HL-60/S4 treated with retinoic acid at 250 ng/mL for 4 days and 3 days (cell line): Measurements from ENCODE around the gene NOXA1.
"Not testable (repeated sequence)": the region's sequence is repeated elsewhere in the genome, so short reads cannot be mapped to it uniquely, and the experiment has no call there.

Experiments
- in situ Hi-C: fragments of 300-500 bp; cut with MboI; formaldehyde crosslinking; loops from 2 replicates; pipeline ENCODE4 v1.7.0; 2022; ENCODE audit warnings: low sequenced_read_pairs

The NOXA1 gene

DNA sequence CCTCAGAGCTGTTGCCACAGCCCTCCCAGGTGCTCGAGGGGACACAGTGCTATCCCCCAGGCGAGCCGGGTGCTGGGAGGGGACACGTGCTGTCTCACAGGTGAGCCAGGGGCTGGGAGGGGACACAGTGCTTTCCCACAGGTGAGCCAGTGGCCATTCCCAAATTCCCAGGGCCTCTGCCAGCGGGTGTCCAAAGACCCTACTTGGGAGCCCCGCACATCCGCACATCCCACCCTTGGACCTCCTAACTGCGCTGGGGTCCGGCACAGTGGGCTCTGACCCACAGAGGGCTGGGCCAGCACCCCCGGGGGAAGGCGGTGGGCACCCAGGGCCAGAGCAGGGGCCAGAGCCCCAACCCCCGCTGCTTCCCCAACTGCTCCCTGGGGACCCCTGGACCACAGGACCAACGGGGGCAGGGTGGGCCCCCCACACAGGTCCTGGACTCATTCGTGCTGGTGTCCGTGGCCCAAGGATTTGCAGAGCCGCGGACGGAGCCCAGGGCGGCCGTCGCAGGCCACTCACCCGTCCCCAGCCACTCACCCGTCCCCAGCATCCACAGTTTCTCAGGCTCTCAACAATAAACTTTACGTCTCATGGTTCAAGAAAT is 18.1 kb upstream of the NOXA1 start:
- in situ Hi-C loops, result loop anchor here (10.0 kb wide), 1 partner anchor 110 kb away; no protein-coding TSS in a partner anchor

DNA sequence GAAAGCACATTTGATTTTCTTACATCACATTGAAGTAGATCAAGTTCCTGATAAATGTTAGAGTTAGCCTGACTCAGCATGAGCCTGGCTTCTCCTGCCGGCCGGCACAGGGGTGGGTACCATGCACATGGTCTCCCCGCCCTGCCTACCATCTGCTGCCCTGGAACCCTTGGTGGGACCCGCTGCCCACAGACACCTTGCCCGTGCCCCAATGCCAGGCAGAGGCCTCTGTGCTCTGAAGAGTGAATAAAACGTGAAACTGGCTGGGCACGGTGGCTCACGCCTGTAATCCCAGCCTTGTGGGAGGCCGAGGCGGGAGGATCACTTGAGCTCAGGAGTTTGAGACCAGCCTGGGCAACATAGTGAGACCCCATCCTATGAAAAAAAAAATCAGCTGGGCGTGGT is 17.5 kb upstream of the NOXA1 start:
- in situ Hi-C loops, result loop anchor here (10.0 kb wide), 1 partner anchor 111 kb away; no protein-coding TSS in a partner anchor

DNA sequence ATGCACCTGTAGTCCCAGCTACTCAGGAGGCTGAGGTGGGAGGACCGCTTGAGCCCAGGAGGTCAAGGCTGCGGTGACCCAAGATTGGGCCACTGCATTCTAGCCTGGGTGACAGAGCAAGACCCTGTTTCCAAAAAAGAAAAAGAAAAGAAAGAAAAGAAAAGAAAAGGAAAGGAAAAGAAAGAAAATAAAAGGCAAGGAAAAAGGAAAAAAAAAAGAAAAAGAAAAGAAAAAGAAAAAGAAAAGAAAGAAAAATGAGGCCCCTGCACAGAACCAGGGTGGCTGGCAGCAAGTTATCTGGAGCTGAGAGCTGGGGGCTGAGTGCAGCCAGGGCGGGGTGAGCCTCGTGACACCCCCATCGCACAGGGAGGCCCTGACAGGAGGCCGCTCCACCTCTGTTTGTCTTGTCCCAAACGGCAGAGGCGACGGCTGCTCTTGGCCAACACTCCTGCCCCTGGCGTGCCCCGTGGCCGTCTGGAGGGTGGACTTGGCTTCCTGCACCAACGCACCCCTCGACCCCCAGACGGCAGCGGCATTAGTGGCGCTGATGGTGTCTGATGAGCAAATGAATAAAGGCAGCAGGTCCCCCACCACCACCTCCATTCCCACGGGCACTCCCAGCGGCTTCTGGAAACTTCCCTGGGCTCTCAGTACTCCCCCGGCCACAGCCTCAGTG is 17.0 kb upstream of the NOXA1 start:
- in situ Hi-C loops, result loop anchor here (10.0 kb wide), 1 partner anchor 111 kb away; no protein-coding TSS in a partner anchor

DNA sequence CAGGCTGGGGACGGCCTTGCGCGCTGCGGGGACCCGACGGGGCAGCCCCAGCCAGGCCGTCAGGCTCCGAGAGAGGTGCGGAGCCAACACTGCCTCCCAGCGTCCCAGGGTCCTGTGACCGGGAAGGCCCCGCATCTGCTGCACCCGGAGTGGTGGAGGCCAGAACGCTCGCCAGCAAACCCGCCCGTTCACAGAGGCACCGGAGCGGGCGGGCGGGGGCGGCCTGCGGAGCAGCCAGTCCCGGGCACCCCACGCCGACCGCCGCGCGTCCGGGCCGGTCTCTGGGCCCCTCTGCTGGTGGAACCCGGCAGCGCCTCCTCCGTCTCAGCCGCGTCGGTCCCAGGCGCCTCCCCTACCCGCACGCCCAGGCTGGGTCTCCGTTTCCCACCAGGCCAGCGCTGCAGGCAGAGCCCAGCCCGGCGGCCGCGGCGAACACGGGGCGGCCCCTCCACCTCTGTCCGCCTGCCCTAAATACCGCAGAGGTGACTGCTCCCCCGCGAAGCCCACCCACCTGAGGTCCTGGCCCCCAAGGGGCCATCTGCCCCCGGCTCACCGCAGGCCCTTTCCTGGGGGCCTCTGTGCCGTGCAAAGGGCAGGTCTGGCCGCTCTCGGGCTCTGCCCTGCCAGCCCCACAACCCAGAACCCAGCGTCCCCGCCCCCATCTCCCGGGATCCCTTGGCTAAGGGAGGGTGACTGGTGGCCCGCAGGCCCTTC is 16.2 kb upstream of the NOXA1 start:
- in situ Hi-C loops, result loop anchor here (10.0 kb wide), 1 partner anchor 112 kb away; no protein-coding TSS in a partner anchor

DNA sequence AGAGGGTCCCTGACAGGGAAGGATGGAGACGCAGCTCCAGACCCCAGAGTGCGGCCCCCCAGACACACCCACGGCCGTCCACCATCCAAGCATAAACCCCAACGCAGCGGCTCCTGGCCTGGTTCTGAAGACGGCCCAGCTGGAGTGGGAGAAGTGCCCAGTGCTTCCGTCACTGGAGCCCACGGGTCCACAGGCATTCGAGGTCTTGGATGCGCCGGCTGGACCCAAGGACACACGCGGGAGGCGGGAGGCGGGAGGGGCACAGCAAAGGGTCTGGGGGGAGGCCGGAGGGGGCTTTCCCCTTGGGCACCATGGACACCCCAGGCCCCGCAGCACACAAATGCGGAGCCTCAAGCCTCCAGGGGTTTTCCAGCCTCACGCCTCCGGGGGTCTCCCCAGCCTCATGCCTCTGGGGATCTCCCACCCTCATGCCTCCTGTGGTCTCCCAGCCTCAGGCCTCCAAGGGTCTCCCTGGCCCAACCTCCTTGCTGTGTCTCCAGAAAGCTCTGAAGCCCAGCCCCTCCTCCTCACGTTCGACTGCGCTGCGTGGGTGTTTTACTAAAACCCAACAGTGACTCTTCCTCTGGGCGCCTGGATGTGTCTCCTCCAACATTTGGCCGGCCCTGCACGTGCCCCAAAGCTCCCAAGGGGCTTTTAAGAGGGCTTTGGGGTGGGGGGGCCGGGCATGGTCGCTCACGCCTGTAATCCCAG is 15.4 kb upstream of the NOXA1 start:
- in situ Hi-C loops, result loop anchor here (10.0 kb wide), 1 partner anchor 113 kb away; no protein-coding TSS in a partner anchor

DNA sequence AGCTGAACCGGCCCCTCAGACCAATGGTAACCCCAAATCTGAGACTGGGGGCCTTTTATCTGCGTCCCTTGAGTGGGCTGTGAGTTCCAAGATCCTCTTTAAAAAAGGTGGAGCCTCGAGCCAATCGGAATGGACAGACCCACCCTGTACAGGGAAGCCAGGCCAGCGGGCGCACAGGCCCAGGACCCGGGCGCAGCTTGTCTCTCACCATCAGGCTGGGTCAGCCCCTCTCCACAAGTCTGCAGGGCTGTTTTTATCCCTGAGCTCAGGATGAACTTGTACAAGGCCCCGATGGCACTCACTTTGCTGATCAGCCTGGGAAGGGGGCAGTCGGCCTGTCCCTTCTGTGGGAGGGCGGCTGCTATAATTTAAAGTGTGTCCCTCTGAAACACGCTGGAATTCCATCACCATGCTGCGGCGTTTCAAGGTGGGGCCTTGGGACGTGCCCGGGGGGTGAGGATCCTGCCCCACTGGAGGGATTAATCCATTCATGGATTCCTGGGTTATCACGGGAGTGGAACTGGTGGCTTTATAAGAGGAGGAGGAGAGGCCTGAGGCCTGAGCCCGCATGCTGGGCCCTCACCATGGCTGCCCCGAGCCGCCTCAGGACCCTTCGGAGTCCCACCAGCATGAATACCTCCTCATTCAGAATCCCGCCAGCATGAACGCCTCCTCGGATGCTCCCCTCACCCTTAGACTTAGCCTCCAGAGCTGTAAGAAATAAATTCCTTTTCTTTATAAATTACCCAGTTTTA is 14.4 kb upstream of the NOXA1 start:
- in situ Hi-C loops, result loop anchor here (10.0 kb wide), 1 partner anchor 114 kb away; no protein-coding TSS in a partner anchor

DNA sequence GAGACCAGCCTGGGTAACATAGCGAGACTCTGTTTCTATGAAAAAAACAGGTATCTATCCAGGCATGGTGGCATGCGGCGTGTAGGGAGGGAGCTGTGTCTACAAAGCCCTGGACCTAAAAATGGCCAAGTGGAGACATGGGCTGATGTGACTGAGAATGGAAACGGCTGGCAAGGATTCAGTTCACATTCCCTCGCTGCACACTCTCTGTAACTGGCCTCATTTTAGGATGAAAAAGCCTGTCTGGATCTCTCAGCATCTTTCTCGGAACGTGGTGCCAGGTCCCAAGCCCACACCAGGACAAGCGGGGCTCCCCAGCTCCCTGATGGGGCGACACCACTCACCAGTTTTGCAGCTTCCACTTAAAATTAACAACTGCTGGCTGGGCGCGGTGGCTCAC is 13.7 kb upstream of the NOXA1 start:
- in situ Hi-C loops, result loop anchor here (10.0 kb wide), 1 partner anchor 115 kb away; no protein-coding TSS in a partner anchor

DNA sequence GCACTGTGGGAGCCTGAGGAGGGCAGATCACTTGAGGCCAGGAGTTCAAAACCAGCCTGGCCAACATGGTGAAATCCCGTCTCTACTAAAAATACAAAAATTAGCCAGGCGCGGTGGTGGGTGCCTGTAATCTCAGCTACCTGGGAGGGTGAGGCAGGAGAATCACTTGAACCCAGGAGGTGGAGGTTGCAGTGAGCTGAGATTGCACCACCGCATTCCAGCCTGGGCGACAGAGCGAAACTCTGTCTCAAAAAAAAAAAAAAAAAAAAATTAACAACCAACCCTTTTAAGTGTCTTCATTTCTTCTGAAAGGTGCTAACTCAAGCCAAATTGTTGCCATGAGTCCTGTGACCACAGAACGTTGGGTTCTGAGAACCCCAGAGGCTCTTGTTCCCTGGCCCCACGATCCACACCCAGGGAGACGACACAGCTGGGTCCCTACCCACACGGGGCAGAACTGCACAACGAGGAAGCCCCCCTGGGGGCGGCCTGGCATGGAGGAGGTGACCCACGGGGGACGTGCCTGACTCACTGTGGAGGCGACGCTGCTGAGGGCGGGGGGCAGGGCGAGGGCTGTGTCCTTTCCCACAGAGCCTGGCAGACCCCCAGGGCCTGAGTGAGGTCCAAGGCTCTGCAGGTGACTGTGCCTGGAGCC is 12.8 kb upstream of the NOXA1 start:
- in situ Hi-C loops, result not testable (repeated sequence)

DNA sequence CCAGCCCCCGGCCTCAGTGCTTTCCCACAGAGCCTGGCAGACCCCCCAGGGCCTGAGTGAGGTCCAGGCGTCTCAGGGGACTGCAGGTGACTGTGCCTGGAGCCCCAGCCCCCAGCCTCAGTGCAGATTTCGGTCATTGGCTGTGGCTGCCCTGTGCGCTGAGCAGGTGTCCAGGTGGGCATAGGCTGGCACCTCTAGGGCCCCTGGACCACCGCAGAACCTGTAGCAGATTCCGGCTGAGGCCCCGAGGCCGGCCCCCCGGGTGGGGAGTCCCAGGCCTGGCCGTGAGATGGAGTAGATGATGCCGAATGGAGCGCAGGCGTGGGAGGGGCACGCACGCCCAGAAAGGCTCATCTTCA is 12.3 kb upstream of the NOXA1 start:
- in situ Hi-C loops, result no loop called here

DNA sequence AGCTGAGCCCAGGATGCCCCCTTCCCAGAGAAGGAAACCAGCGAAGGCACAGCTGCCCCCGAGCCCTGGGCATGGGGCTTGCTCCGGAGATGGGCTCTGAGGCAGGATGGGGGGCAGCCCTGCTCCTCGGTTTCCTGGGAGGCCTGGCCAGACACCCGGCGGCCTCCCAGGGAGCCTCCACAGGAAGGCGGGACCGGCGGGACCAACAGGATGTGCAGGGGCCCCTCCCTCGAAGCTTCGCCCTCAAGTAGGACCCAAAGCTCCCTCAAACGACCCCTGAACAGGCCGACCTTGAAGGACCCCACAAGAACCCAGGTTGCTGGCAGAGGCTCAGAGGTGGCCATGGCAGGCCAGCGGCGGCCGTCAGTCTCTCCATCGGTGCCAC is 11.9 kb upstream of the NOXA1 start:
- in situ Hi-C loops, result no loop called here

DNA sequence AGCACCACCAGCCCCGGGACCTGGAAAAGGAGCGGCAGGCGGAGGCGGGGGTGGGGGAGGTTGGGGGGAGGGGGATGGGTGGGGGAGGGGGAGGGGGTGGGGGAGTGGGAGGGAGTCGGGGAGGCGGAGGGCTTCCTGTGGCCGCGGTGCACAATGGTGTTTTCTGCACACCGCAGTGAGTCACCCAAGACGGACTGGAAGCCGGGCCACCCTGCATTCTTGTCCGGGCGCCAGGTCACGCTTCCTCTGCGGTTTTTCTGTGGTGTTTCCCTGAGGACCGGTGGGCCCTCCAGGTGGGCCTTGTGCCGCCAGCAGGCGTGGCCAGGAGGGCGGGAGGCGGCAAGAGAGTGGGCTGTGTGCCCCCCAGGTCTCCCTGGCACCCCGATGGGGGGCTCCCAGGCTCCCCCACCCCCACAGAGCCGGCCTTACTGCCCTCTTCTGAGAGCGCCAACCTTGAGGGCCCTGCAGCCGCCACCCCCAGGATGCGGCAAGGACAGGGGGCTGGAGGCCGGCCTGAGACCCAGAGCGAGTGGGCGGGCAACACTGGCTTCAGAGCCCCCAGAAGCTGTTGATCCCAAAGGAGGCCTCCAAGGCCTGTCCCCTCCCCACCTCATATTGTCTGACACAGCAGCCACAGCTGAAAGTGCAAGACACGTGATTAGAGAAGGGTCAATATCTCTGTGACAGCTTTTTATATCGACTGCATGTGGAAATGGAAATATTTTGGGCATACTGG is 11.4 kb upstream of the NOXA1 start:
- in situ Hi-C loops, result no loop called here

DNA sequence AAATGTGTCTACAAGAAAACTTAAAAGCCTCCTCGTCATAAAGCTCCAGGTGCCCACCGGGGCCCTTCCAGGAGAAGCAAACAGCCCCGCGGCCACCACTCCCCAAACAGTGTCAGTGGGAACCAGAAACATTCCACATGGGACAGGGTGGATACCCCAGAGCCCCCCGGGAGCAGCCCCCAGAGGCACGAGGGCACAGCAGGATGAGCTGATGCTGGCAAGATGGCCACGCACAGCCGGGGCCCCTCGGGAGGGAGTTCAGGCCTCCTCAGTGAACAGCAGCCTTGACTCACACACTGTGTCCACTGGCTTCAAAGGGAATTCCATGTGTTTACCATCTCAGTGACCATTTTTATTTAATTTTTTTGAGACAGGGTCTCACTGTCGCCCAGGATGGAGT is 10.8 kb upstream of the NOXA1 start:
- in situ Hi-C loops, result no loop called here

DNA sequence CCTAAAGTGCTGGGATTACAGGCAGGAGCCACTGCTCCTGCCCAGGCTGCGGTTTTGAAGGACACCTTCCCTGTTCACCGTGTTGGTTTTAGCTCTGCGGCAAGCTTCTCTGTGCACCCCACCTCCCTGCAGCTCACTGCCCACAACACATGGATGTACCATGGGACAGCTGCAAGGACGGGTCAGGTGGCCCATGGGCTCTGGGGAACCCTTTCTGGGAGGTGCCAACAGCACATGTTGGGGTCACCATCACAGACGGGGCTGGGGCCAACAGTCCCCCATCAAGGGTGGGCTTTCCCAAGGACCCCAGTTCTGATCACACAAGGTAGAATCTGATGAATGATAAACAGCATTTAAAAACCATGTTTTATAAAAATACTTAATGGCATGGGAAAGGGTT is 7.7 kb upstream of the NOXA1 start:
- in situ Hi-C loops, result no loop called here

DNA sequence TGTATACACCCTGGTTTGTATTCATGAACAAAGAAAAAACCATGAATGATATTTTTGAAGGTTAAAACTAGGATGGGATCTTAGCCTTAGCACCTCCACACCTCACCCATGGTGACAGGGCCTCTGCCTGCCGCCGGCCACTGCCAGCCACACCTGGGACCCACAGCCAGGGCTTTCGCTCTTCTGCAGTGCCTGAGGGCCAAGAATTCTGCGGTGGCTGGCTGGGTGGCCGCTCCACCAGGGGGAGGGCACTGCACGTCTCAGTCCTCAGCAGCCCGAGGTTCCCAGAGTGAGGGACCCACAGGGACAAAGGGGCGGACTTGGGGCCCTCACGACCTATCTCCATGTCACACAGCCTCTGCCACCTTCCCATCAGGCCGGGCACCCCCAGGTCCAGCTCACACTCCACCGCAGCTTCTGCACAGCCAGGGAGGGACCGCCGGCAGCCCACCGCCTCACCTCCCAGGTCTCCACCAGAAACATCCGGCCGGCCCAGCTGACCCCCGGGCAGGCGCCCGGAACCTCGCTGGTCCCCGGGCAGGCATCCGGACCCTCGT is 7.1 kb upstream of the NOXA1 start:
- in situ Hi-C loops, result no loop called here

DNA sequence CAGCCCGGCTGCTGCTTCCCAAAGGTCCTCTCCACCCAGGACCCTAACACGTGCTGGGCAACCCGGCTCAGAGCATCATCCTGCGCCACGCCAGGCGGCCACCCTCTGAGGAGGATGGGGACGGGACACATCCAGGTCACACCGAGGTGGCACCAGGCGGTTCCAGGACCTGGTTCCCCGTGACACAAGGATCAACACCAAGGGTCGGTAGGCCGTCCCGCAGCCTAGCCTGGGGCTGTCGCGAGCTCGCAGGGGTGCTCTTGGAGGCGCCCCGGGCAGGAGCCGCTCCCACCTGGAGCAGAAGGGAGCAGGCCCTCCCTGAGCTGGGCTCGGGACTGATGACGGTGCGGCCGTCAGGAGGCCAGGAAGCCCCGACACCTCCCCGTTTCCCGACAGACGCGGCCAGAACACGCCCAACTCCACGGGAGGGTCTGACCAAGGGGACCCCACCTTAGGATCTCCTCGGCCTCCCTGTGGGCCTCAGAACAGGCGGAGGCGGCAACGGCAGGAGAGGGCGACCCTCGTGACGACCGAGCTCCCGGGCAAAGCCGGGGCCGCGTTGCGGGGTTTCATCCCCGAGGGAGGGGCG is 6.5 kb upstream of the NOXA1 start:
- in situ Hi-C loops, result no loop called here

DNA sequence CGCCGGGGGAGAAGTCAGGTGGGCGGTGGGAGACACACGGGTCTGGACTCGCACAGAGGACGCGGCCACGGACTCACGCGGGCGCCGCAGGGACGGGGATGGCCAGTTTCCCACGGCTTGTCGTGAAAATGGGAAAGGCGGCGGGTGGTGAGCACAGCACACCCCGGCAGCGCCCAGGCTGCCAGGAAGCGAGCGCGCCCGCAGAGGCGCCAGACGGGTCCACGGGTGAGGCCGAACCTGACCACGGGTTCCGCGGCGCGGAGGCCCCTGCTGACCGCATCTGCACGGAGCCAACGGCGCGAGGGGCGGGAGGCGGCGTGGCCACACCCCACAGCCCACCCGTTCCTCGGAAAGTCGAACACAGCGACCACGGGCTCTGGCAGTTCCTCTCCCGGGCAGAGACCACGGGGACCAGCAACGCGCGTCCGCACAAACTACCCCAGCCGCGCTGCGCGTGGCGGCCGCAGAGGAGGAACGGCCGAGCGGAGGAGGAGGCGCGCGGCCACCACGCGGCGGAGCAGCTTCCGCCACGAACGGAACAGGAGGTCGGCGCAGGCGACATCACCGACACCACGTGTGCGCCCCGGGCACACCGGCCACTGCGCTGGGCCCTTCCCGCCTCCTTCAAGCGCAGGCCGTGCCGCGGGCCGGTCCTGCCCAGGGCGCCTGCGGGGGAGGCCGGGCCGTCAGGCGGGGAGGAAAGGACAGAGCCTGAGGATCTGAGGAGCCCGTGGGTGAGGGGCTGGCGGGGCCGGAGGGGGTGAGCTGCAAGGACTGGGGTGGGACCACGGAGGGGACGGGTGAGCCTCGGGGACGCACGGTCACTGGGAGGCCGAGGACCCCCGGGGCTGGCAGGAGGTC is 5.8 kb upstream of the NOXA1 start:
- in situ Hi-C loops, result no loop called here

DNA sequence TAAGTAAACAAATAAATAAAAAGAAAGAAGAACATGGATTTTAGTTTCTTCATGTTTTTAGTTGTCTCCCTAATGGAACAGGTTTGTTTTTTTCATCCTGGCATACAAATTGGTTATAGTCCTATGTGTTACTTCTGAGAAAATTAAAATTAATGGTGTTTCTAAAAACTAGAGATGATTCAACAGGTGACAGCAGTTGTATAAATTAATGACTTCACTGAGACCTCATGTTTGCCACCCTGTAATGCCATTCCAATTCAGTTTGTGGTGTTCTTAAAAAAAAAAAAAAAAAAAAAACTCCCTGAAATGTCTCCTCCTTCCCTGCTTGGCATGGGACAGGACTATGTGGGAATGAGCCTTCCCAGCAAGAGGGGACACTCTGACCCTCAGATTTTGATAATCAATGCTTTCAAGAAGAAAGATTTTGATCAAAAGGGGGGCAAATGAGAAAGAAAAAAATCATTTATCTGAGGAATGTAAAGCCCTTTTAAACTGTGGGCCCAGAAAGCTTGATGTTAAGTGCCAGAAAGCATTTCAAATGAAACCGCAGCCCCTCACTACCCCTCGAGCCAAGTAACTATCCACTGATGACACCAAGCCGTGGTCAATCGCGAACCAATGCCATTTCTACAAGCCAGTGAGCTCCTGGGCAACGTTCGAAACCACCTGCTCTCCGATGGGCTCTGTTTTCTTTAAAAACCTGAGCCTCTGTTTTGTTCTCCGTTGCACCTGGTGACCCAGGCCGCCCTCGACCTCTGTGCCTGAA is 1.2 kb upstream of the NOXA1 start:
- in situ Hi-C loops, result no loop called here
